GM12892 (cell line): ENCODE results near the gene HSPB1.

ENCODE experiments used
- POLR2A ChIP-seq: IDR thresholded peaks from 2 replicates; pipeline ENCODE4 v1.6.1; 2011; ENCODE audit warnings: low read depth, low read length, control low read depth
- POLR2AphosphoS5 ChIP-seq: IDR thresholded peaks from 2 replicates; pipeline ENCODE4 v1.6.1; 2011; ENCODE audit warnings: low read depth, low read length, control low read depth
- TAF1 ChIP-seq: IDR thresholded peaks from 2 replicates; pipeline ENCODE4 v1.6.1; 2011; ENCODE audit warnings: low read depth, mild to moderate bottlenecking, control low read depth, low read length, borderline replicate concordance

GRCh38 chr7:76349313-76349885 is 46.9 kb downstream of the HSPB1 start:
- TF ChIP-seq POLR2A, result no peak
- TF ChIP-seq POLR2AphosphoS5, result no peak
- no peak for TF ChIP-seq TAF1
